H1 (cell line): ENCODE measurements around the gene RIMBP2.

Experiments
- BRCA1 ChIP-seq: IDR thresholded peaks from 2 replicates; pipeline ENCODE4 v1.6.1; 2012; ENCODE audit warnings: low read depth, low read length, improper control_type of control experiment
- CREB1 ChIP-seq: IDR thresholded peaks from 2 replicates; pipeline ENCODE4 v1.6.1; 2012; ENCODE audit warnings: inconsistent platforms
- EZH2 ChIP-seq: fragments of 200-600 bp; sonication (generic); IDR thresholded peaks from 2 replicates; pipeline ENCODE4 v1.7.1; 2012; ENCODE audit warnings: low read depth, mild to moderate bottlenecking, moderate library complexity, low read length, inconsistent platforms; ENCODE audit not compliant: severe bottlenecking
- FOSL1 ChIP-seq: IDR thresholded peaks from 2 replicates; pipeline ENCODE4 v1.6.1; 2011; ENCODE audit warnings: mild to moderate bottlenecking, low read depth, low read length, moderate library complexity; ENCODE audit not compliant: insufficient read depth
- HDAC6 ChIP-seq: IDR thresholded peaks from one replicate; pipeline ENCODE4 v1.7.1; 2012; ENCODE audit warnings: low read depth, mild to moderate bottlenecking, inconsistent platforms, low read length, moderate library complexity
- JUN ChIP-seq: IDR thresholded peaks from 2 replicates; pipeline ENCODE4 v1.6.1; 2011; ENCODE audit warnings: low read depth, mild to moderate bottlenecking, improper control_type of control experiment, low read length
- POLR2A ChIP-seq, 2 experiments: IDR thresholded peaks; 1 replicate in 1 of 2; 2 replicates in 1 of 2; pipeline ENCODE4 v1.6.1; 2011; ENCODE audit warnings: low read depth in 2 of 2, low read length in 2 of 2, mild to moderate bottlenecking in 2 of 2; ENCODE audit errors: control extremely low read depth in 1 of 2
- SP4 ChIP-seq: IDR thresholded peaks from 2 replicates; pipeline ENCODE4 v1.6.1; 2012; ENCODE audit warnings: low read length, inconsistent platforms
- SUZ12 ChIP-seq: fragments of 200-600 bp; sonication (generic); IDR thresholded peaks from 2 replicates; pipeline ENCODE4 v1.6.1; 2012; ENCODE audit warnings: mild to moderate bottlenecking, inconsistent platforms, low read length, moderate library complexity, mixed read lengths
- YY1 ChIP-seq: IDR thresholded peaks from 2 replicates; pipeline ENCODE4 v1.6.1; 2011; ENCODE audit warnings: low read depth, mild to moderate bottlenecking, low read length
- TF ChIP-seq, protein P1 (sequence below), 3 experiments: IDR thresholded peaks; 1 replicate in 2 of 3; 2 replicates in 1 of 3; pipeline versions ENCODE4 v1.5.1 to v1.6.1; 2011; ENCODE audit warnings: low read length in 3 of 3, mild to moderate bottlenecking in 3 of 3, inconsistent platforms in 2 of 3, low read depth in 1 of 3, moderate library complexity in 1 of 3; ENCODE audit not compliant: insufficient read depth in 1 of 3; ENCODE audit errors: control extremely low read depth in 1 of 3
- TF ChIP-seq, protein P2 (sequence below): IDR thresholded peaks from 2 replicates; pipeline ENCODE4 v1.6.1; 2011; ENCODE audit warnings: low read length, improper control_type of control experiment

DNA sequence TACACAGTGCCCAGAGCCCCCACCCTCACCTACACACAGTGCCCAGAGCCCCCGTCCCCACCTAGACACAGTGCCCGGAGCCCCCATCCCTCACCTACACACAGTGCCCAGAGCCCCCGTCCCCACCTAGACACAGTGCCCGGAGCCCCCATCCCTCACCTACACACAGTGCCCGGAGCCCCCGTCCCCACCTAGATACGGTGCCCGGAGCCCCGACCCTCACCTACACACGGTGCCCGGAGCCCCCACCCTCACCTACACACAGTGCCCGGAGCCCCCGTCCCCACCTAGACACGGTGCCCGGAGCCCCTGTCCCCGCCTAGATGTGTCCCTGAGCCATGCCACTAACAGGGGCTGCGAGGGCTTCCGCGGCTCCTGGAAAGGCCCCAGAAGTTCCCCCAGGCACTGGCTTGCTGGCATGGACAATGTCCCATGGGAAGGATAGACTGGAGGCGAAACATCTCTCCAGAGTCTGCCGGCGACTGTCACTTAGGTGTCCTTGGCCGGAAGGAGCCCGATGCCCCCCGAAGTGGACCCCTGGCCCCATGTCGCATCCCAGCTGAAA is 232.4 kb downstream of the RIMBP2 start:
- no peak for TF ChIP-seq EZH2
- TF ChIP-seq, protein P1, sequence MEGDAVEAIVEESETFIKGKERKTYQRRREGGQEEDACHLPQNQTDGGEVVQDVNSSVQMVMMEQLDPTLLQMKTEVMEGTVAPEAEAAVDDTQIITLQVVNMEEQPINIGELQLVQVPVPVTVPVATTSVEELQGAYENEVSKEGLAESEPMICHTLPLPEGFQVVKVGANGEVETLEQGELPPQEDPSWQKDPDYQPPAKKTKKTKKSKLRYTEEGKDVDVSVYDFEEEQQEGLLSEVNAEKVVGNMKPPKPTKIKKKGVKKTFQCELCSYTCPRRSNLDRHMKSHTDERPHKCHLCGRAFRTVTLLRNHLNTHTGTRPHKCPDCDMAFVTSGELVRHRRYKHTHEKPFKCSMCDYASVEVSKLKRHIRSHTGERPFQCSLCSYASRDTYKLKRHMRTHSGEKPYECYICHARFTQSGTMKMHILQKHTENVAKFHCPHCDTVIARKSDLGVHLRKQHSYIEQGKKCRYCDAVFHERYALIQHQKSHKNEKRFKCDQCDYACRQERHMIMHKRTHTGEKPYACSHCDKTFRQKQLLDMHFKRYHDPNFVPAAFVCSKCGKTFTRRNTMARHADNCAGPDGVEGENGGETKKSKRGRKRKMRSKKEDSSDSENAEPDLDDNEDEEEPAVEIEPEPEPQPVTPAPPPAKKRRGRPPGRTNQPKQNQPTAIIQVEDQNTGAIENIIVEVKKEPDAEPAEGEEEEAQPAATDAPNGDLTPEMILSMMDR (IDR thresholded peaks at IDR 0.05; ENCODE audit: control extremely low read depth in 1 of 3, insufficient read depth in 1 of 3, low read depth in 1 of 3, low read length in 3 of 3), result no peak
- TF ChIP-seq, protein P2, sequence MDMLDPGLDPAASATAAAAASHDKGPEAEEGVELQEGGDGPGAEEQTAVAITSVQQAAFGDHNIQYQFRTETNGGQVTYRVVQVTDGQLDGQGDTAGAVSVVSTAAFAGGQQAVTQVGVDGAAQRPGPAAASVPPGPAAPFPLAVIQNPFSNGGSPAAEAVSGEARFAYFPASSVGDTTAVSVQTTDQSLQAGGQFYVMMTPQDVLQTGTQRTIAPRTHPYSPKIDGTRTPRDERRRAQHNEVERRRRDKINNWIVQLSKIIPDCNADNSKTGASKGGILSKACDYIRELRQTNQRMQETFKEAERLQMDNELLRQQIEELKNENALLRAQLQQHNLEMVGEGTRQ, result no peak
- no peak for TF ChIP-seq YY1
- TF ChIP-seq FOSL1, result no peak
- TF ChIP-seq SP4, result no peak
- no peak for TF ChIP-seq SUZ12
- TF ChIP-seq HDAC6, result no peak
- TF ChIP-seq BRCA1, result no peak
- TF ChIP-seq CREB1, result no peak
- TF ChIP-seq POLR2A (IDR thresholded peaks at IDR 0.05; ENCODE audit: control extremely low read depth in 1 of 2, low read depth in 2 of 2, low read length in 2 of 2), result no peak
- no peak for TF ChIP-seq JUN
